Right cardiac atrium (tissue), 5 donors: Measurements from ENCODE around the gene EFNA1. TPM values are rescaled to one million over a fixed set of nuclear protein-coding genes. Genes with fewer than 3 reads are reported as not detected.

Source experiments
- ATAC-seq, 2 donors: fragments of 200-7000 bp; cut with Tn5 transposase; one replicate each; pipeline versions ENCODE4 v1.8.0 to v1.9.1; 2020; ENCODE audit warnings: moderate library complexity in 2 of 2, mild to moderate bottlenecking in 1 of 2
- DNase-seq, 3 donors: peaks; one replicate each; pipeline ENCODE4 v3.0.0-alpha.2; 2020
- H3K27ac ChIP-seq: one replicate; pipeline ENCODE4 v1.5.1; 2013; ENCODE audit warnings: mild to moderate bottlenecking, low read length, control low read depth, moderate library complexity
- H3K27me3 ChIP-seq: one replicate; pipeline ENCODE4 v1.6.1; 2013; ENCODE audit not compliant: control insufficient read depth, insufficient read depth
- H3K4me1 ChIP-seq: one replicate; pipeline ENCODE4 v1.6.1; 2013; ENCODE audit warnings: low read length; ENCODE audit not compliant: control insufficient read depth, insufficient read depth
- H3K4me3 ChIP-seq: one replicate; pipeline ENCODE4 v1.5.1; 2013; ENCODE audit warnings: low read length, control low read depth
- H3K9me3 ChIP-seq: one replicate; pipeline ENCODE4 v1.6.1; 2013; ENCODE audit warnings: low read length; ENCODE audit not compliant: control insufficient read depth
- WGBS: extraction: QIAGEN DNeasy Blood & Tissue Kit; methylation state at CpG from one replicate; pipeline ENCODE4 v1.1.7; 2013; 5-methylcytosine and 5-hydroxymethylcytosine counted together
- intact Hi-C, 4 donors: fragments of 100-400 bp; cut with DNase I; formaldehyde crosslinking; loops; one replicate each; pipeline versions ENCODE4 v1.11.0 to v1.14.0; 2022 to 2023
- polyA plus RNA-seq: library from polyadenylated mRNA; stranded (reverse); fragments of 200-250 nt; gene quantifications from one replicate; pipeline ENCODE4 v1.2.3, GENCODE V29; 2013
- total RNA-seq, 4 donors: library from RNA; stranded (reverse); fragmentation: NEBNext Ultra II Directional; extraction: Animal tissue kit (Norgen Biotek cat#: 25700); gene quantifications; one replicate each; pipeline ENCODE4 v1.2.1, GENCODE V29; 2021
- donor health status: healthy with polysubstance abuse.
- donor health status: DM: no; HTN: yes; CAD: no.
- donor health status: DM: no; HTN: no; CAD: no.
- donor health status: DM: no; HTN: yes; CAD: no; lungs with severe emphysema.
- donor health status: DM: yes; HTN: yes; CAD: no.

The EFNA1 gene
- total and polyA plus RNA-seq, 5 donors: 25.4 to 41.4 (median 35.1) TPM

- no peaks in the 10 kb centered on the region for H3K9me3 ChIP-seq
- 28% methylated on average over 53 of the region's 53 CpGs for WGBS
- H3K4me3 ChIP-seq: peak overlapping the region; percentile 79
- peak overlapping the region; percentile 3 for H3K27ac ChIP-seq
- peak; percentile 53 to 58 for ATAC-seq
- intact Hi-C loops: loop anchor here in 3 of 4 donors (5.0 kb wide), 2 partner anchors 34 to 41 kb away; no protein-coding TSS in a partner anchor
- H3K4me1 ChIP-seq: no peaks in the 10 kb centered on the region
- H3K27me3 ChIP-seq: no peaks in the 10 kb centered on the region
- peak; percentile 76 to 89 (median 85) for DNase-seq
Observed at GRCh38 chr1:155125946-155126555, 1.6 kb upstream of the EFNA1 start.

DNA sequence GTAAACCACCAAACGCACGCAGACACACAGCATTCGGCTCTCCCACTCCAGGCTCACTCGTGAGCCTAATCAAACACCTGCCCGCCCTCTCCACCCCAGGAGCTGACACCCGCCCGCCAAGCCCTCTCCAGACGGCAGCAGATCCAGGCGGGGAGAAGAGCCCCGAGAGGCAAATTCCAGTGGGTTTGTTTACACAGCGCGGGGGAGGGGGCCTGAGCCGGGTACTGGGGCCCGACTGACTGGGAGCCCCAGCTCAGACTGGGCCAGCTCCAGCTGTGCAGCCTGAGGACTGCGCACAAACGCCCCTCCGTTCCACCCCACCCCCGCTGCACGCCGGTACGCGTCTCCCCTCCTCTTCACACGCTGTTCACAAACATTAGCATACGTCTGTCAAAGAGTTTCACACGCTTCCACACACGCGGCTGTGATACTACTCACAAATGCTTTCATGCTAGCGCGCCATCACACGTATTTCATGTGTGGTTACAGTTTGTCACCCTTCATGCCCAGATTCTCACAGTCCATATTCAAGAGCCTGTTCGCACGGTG lies 1.0 kb upstream of the EFNA1 start:
- peak; percentile 43 to 75 (median 70) for DNase-seq
- no peaks in the 10 kb centered on the region for H3K4me1 ChIP-seq
- peak; percentile 3 to 7 for ATAC-seq
- intact Hi-C loops: loop anchor here in 3 of 4 donors (5.0 kb wide), 2 partner anchors 34 to 41 kb away; no protein-coding TSS in a partner anchor
- peak overlapping the region; percentile 79 for H3K4me3 ChIP-seq
- H3K27me3 ChIP-seq: no peaks in the 10 kb centered on the region
- H3K27ac ChIP-seq: peak overlapping the region; percentile 3
- no peaks in the 10 kb centered on the region for H3K9me3 ChIP-seq
- 3% methylated on average over 32 of the region's 32 CpGs for WGBS

GRCh38 chr1:155127967-155128754 lies 485 bp downstream of the EFNA1 start:
- DNase-seq (no peak), ATAC-seq (peak in 1 of 2 donors; percentile 0)
- intact Hi-C loops: loop anchor here in 3 of 4 donors (5.0 kb wide), 2 partner anchors 36 to 39 kb away; no protein-coding TSS in a partner anchor
- peak overlapping the region; percentile 79 for H3K4me3 ChIP-seq
- H3K9me3 ChIP-seq: no peaks in the 10 kb centered on the region
- H3K27me3 ChIP-seq: no peaks in the 10 kb centered on the region
- peak overlapping the region; percentile 81 for H3K27ac ChIP-seq
- 3% methylated on average over 17 of the region's 17 CpGs for WGBS
- H3K4me1 ChIP-seq: no peaks in the 10 kb centered on the region

GRCh38 chr1:155128755-155129473 lies 1.2 kb downstream of the EFNA1 start:
- Histone ChIP-seq H3K4me3 (peak overlapping the region; percentile 79), H3K4me1 (no peaks in the 10 kb centered on the region), H3K9me3 (no peaks in the 10 kb centered on the region), H3K27me3 (no peaks in the 10 kb centered on the region), H3K27ac (peak overlapping the region; percentile 81)
- 15% methylated on average over 14 of the region's 14 CpGs for WGBS
- intact Hi-C loops: loop anchor here in 3 of 4 donors (5.0 kb wide), 2 partner anchors 37 to 38 kb away; no protein-coding TSS in a partner anchor
- ATAC-seq (peak; percentile 8 to 35), DNase-seq (peak; percentile 32 to 76 (median 73))

- no peak for ATAC-seq
- intact Hi-C loops: no loop called here
- Histone ChIP-seq H3K4me1 (peaks cover 3% of the 10 kb centered on the region), H3K27ac (peak overlapping the region; percentile 81), H3K27me3 (no peaks in the 10 kb centered on the region), H3K4me3 (peak overlapping the region; percentile 79), H3K9me3 (no peaks in the 10 kb centered on the region)
- WGBS: 28% methylated on average over 6 of the region's 6 CpGs
- no peak for DNase-seq
Observed at GRCh38 chr1:155130272-155131006, 2.8 kb downstream of the EFNA1 start.

DNA sequence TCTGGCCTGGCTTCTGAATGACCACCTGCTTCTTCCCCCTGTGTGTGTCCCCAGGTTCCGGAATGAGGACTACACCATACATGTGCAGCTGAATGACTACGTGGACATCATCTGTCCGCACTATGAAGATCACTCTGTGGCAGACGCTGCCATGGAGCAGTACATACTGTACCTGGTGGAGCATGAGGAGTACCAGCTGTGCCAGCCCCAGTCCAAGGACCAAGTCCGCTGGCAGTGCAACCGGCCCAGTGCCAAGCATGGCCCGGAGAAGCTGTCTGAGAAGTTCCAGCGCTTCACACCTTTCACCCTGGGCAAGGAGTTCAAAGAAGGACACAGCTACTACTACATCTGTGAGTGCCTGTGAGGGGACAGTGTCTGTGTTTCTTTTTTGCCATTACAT lies 3.6 kb downstream of the EFNA1 start:
- Histone ChIP-seq H3K4me1 (peaks cover 3% of the 10 kb centered on the region), H3K9me3 (no peaks in the 10 kb centered on the region), H3K4me3 (peak overlapping the region; percentile 79), H3K27me3 (no peaks in the 10 kb centered on the region), H3K27ac (peak overlapping the region; percentile 49)
- whole genome bisulfite sequencing: 65% methylated on average over 8 of the region's 8 CpGs
- peak; percentile 43 to 78 (median 68) for DNase-seq
- ATAC-seq: no peak
- intact Hi-C loops: no loop called here

DNA sequence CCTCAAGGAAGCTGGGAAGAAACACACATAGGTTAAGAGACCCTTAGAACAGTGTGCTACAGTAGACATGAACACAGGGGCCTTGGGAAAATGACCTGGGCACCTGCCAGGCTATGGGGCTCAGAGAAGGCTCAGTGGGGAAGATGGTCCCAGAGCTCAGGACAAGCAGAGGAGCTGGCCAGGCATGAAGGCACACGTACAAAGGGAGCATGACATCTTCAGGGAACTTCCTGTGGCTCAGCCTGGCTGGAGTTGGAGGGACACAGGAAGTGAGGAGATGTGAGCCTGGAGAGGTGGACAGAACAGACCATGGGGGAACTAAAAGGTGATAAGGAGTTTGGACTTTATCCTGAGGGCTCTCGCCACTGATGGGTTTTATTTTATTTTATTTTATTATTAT lies 4.2 kb downstream of the EFNA1 start:
- peak overlapping the region; percentile 49 for H3K27ac ChIP-seq
- ATAC-seq (no peak), DNase-seq (no peak)
- H3K4me3 ChIP-seq: no peak overlapping the region
- no peaks in the 10 kb centered on the region for H3K27me3 ChIP-seq
- intact Hi-C loops: no loop called here
- 46% methylated on average over 2 of the region's 2 CpGs for WGBS
- H3K4me1 ChIP-seq: peaks cover 6% of the 10 kb centered on the region
- H3K9me3 ChIP-seq: no peaks in the 10 kb centered on the region

GRCh38 chr1:155133799-155134281 lies 6.2 kb downstream of the EFNA1 start:
- 72% methylated on average over 7 of the region's 7 CpGs for WGBS
- H3K27ac ChIP-seq: no peak overlapping the region
- no peak for DNase-seq
- ATAC-seq: no peak
- peaks cover 7% of the 10 kb centered on the region for H3K4me1 ChIP-seq
- intact Hi-C loops: no loop called here
- H3K27me3 ChIP-seq: no peaks in the 10 kb centered on the region
- no peaks in the 10 kb centered on the region for H3K9me3 ChIP-seq
- H3K4me3 ChIP-seq: no peak overlapping the region

DNA sequence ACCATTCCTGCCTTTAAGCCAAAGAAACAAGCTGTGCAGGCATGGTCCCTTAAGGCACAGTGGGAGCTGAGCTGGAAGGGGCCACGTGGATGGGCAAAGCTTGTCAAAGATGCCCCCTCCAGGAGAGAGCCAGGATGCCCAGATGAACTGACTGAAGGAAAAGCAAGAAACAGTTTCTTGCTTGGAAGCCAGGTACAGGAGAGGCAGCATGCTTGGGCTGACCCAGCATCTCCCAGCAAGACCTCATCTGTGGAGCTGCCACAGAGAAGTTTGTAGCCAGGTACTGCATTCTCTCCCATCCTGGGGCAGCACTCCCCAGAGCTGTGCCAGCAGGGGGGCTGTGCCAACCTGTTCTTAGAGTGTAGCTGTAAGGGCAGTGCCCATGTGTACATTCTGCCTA lies 6.6 kb downstream of the EFNA1 start:
- H3K27me3 ChIP-seq: no peaks in the 10 kb centered on the region
- no peaks in the 10 kb centered on the region for H3K9me3 ChIP-seq
- H3K4me1 ChIP-seq: peaks cover 7% of the 10 kb centered on the region
- intact Hi-C loops: no loop called here
- DNase-seq: no peak
- peak overlapping the region; percentile 28 for H3K27ac ChIP-seq
- H3K4me3 ChIP-seq: no peak overlapping the region
- ATAC-seq: no peak
- WGBS: 46% methylated on average over 1 of the region's 1 CpG

DNA sequence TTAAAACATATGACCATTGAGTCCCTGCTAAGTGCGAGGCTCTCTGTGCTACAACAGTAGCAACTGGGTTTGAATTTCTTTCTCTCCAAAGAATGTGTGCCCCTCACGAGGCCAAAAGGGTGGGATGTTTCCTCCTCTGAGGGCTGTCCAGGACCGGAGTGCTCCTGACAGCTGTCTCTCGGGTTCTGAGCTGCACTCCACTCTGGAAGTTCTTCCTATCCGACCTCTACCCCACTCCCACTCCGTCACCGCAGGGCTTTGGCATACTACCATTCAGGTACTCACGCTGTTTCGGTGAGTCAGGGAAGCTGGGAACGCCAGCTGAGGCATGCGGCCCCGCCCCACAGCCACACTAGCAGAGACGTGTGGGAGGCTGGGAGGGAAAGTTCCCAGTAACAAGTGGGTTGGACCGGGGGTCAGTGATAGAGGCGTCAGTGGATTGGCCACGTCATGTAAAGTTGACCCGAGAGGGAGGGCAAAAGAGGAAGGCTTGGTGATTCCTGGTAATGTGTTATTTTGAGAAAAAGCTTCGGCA lies 7.3 kb downstream of the EFNA1 start:
- ATAC-seq (peak; percentile 77 to 90), DNase-seq (peak; percentile 92 to 95 (median 93))
- intact Hi-C loops: no loop called here
- Histone ChIP-seq H3K27ac (peak overlapping the region; percentile 95), H3K27me3 (no peaks in the 10 kb centered on the region), H3K9me3 (no peaks in the 10 kb centered on the region), H3K4me3 (peak overlapping the region; percentile 59), H3K4me1 (peaks cover 7% of the 10 kb centered on the region)
- 3% methylated on average over 18 of the region's 18 CpGs for WGBS
